Esophagus muscularis mucosa (tissue), 4 donors: Measurements from ENCODE around the gene HLX. TPM values are rescaled to one million over a fixed set of nuclear protein-coding genes. Genes with fewer than 3 reads are reported as not detected.
A peak's percentile ranks its signal among the peaks of the same experiment; 100 is the strongest.

Source experiments
- DNase-seq: peaks from one replicate; pipeline ENCODE4 v3.0.0-alpha.2; 2017; ENCODE audit errors: extremely low spot score
- H3K27ac ChIP-seq, 4 donors: fragments of 200-600 bp; sonication (generic); replicated peaks in 1 of 4; 1 replicate in 3 of 4; 2 replicates in 1 of 4; pipeline ENCODE4 v1.5.1; 2016 to 2019; ENCODE audit warnings: mild to moderate bottlenecking in 1 of 4
- H3K27me3 ChIP-seq, 4 donors: fragments of 200-600 bp; sonication (generic); one replicate each; pipeline versions ENCODE4 v1.5.1 to v1.6.0; 2016 to 2019
- H3K36me3 ChIP-seq, 4 donors: fragments of 200-600 bp; sonication (generic); one replicate each; pipeline ENCODE4 v1.5.1; 2016 to 2019
- H3K4me1 ChIP-seq, 4 donors: fragments of 200-600 bp; sonication (generic); one replicate each; pipeline ENCODE4 v1.5.1; 2016 to 2019
- H3K4me3 ChIP-seq, 4 donors: fragments of 200-600 bp; sonication (generic); 1 replicate in 2 of 4; 2 replicates in 2 of 4; pipeline ENCODE4 v1.5.1; 2016 to 2019; ENCODE audit warnings: mild to moderate bottlenecking in 4 of 4, moderate library complexity in 1 of 4
- H3K9me3 ChIP-seq, 4 donors: fragments of 200-600 bp; sonication (generic); 1 replicate in 3 of 4; 2 replicates in 1 of 4; pipeline ENCODE4 v1.5.1; 2016 to 2019
- EP300 ChIP-seq: sonication (generic); formaldehyde crosslinking; IDR thresholded peaks from one replicate; pipeline ENCODE4 v1.6.1; 2017; ENCODE audit warnings: antibody characterized with exemption
- POLR2A ChIP-seq: fragments of 450-650 bp; IDR thresholded peaks from one replicate; pipeline ENCODE4 v1.6.1; 2017; ENCODE audit warnings: antibody characterized with exemption, moderate library complexity, mild to moderate bottlenecking, low read depth
- POLR2AphosphoS5 ChIP-seq, 2 donors: sonication (generic); formaldehyde crosslinking; IDR thresholded peaks; one replicate each; pipeline ENCODE4 v1.6.1; 2017; ENCODE audit warnings: antibody characterized with exemption in 2 of 2
- WGBS: methylation state at CpG from one replicate; pipeline ENCODE4 v1.1.5; 2018; 5-methylcytosine and 5-hydroxymethylcytosine counted together
- intact Hi-C: fragments of 100-400 bp; cut with DNase I; formaldehyde crosslinking; loops from one replicate; pipeline ENCODE4 v1.15.1; 2023
- total RNA-seq, 4 donors: library from RNA; depleted of rRNA; stranded (reverse); fragments of >200 nt; gene quantifications; one replicate each; pipeline versions ENCODE4 v1.1.0 to v1.2.1, GENCODE V29; 2016
- TF ChIP-seq, protein P1 (sequence below), 3 experiments: fragments of 200-600 bp in 2 of 3; fragments of 450-650 bp in 1 of 3; sonication (generic) in 2 of 3; IDR thresholded peaks; one replicate each; pipeline ENCODE4 v1.5.1; 2017 to 2019; ENCODE audit warnings: antibody characterized with exemption in 3 of 3, mild to moderate bottlenecking in 2 of 3, moderate library complexity in 1 of 3

The HLX gene, protein sequence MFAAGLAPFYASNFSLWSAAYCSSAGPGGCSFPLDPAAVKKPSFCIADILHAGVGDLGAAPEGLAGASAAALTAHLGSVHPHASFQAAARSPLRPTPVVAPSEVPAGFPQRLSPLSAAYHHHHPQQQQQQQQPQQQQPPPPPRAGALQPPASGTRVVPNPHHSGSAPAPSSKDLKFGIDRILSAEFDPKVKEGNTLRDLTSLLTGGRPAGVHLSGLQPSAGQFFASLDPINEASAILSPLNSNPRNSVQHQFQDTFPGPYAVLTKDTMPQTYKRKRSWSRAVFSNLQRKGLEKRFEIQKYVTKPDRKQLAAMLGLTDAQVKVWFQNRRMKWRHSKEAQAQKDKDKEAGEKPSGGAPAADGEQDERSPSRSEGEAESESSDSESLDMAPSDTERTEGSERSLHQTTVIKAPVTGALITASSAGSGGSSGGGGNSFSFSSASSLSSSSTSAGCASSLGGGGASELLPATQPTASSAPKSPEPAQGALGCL
- 10 to 100 TPM in 3 of 4 donors, 1 to 10 TPM in 1; 8.7 to 27.3 (median 16.1) TPM for total RNA-seq

DNA sequence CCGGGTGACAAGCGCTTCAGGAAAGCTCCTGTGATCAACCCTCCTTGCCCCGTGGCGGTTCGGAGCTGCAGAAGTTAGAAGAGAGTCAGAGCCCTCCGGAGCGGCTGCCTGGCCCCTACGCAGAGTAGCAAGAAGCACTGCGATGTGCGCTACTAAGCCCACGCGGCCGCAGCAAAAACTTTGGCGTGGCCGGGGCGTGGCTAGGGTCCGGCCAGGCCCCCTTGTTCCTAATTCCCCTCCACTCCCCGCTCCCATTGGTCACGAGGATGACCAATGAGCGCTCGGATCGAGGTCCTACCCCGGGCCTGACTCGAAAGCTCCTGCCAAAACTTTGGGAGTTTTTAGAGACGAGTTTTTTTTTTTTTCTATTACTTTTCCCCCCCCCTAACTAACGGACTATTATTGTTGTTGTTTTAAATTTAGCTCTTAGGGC lies at the start of gene HLX:
Gene HLX, plus strand, starts transcription at position 368 of the 433 bp plus-strand sequence. CDS start 415 bp downstream, outside the sequence.
- Histone ChIP-seq H3K9me3 (no peaks in the 10 kb centered on the region), H3K27ac (peak within 1 kb of the TSS; percentile 90 to 99 (median 96)), H3K27me3 (no peaks in the 10 kb centered on the region), H3K36me3 (peaks cover 3 to 25% (median 21%) of the 10 kb centered on the region in 4 donors), H3K4me3 (peak within 1 kb of the TSS; percentile 73 to 99 (median 91)), H3K4me1 (peaks cover 51 to 64% (median 56%) of the 10 kb centered on the region in 4 donors)
- 2% methylated on average over 13 of the region's 26 CpGs for WGBS
- intact Hi-C loops = loop anchor here (2.0 kb wide), 1 partner anchor 68 kb away; no protein-coding TSS in a partner anchor
- no peak for TF ChIP-seq EP300
- TF ChIP-seq POLR2AphosphoS5 (IDR thresholded peaks at IDR 0.05) = peak; percentile 86 to 92
- TF ChIP-seq POLR2A = peak; percentile 58
- TF ChIP-seq, protein P1, sequence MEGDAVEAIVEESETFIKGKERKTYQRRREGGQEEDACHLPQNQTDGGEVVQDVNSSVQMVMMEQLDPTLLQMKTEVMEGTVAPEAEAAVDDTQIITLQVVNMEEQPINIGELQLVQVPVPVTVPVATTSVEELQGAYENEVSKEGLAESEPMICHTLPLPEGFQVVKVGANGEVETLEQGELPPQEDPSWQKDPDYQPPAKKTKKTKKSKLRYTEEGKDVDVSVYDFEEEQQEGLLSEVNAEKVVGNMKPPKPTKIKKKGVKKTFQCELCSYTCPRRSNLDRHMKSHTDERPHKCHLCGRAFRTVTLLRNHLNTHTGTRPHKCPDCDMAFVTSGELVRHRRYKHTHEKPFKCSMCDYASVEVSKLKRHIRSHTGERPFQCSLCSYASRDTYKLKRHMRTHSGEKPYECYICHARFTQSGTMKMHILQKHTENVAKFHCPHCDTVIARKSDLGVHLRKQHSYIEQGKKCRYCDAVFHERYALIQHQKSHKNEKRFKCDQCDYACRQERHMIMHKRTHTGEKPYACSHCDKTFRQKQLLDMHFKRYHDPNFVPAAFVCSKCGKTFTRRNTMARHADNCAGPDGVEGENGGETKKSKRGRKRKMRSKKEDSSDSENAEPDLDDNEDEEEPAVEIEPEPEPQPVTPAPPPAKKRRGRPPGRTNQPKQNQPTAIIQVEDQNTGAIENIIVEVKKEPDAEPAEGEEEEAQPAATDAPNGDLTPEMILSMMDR (IDR thresholded peaks at IDR 0.05) = peak in 1 of 3 experiments; percentile 1
- peak; percentile 98 for DNase-seq

DNA sequence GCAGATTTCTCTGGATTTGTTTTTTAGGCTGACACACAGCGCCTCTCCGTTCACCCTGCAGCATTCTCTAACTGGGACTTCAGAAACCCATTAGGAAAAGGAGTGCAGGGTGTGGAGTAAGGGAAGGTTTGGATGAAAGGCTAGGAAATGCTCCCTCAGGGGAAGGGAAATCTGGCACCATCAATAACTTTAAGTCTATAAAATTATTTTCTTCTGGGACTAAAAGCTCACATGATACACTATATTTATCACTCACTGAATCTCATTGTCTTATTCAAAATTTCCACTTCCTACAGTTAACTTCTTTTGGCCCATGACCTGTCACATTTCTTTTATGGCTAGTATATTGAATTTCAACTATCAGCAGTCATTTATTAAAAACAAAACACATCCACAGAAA lies 45.8 kb upstream of the HLX start:
- H3K4me1 ChIP-seq = peaks cover 11 to 35% (median 28%) of the 10 kb centered on the region in 4 donors
- no peaks in the 10 kb centered on the region for H3K36me3 ChIP-seq
- no peak overlapping the region for H3K27ac ChIP-seq
- H3K4me3 ChIP-seq = no peak overlapping the region
- 81% methylated on average over 2 of the region's 2 CpGs for WGBS
- no peak for DNase-seq
- no peak for TF ChIP-seq POLR2AphosphoS5 (IDR thresholded peaks at IDR 0.05)
- TF ChIP-seq EP300 = no peak
- TF ChIP-seq POLR2A = no peak
- TF ChIP-seq, protein P1 (IDR thresholded peaks at IDR 0.05) = no peak
- H3K27me3 ChIP-seq = no peaks in the 10 kb centered on the region
- no peaks in the 10 kb centered on the region for H3K9me3 ChIP-seq
- intact Hi-C loops = no loop called here

DNA sequence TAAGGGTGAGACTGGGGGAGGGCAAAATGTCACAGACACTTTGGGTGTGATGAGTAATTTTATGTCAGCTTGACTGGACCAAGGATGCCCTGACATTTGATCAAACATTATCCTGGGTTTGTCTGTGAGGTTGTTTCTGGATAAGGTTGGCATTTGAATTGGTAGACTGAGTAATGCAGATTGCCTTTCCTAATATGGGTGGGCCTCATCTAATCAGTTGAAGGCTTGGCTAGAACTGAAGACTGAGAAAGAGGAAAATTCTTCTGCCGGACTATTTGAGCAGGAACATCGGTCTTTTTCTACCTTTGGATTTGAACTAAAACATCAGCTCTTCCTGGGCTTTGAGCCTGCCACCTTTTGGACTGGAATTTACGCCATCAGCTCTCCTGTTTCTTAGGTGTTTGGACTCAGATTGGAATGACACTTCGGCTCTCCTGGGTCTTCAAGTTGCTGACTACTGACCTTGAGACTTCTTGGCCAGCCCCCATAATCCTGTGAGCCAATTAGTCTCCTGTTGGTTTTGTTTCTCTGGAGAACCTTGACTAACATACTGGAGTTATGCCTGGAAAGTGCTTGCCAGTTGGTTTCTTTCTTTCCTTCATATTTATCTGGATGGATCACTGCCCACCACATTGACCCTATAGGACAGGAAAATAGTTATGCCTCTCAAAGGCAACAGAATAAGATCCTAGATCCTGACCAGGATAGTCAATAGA lies 44.9 kb upstream of the HLX start:
- WGBS = 93% methylated on average over 4 of the region's 4 CpGs
- H3K4me1 ChIP-seq = peaks cover 3 to 26% (median 19%) of the 10 kb centered on the region in 4 donors
- no peak overlapping the region for H3K27ac ChIP-seq
- no peaks in the 10 kb centered on the region for H3K9me3 ChIP-seq
- no peak for DNase-seq
- TF ChIP-seq POLR2AphosphoS5 (IDR thresholded peaks at IDR 0.05) (no peak), POLR2A (no peak), EP300 (no peak)
- TF ChIP-seq, protein P1 (IDR thresholded peaks at IDR 0.05) = no peak
- no peaks in the 10 kb centered on the region for H3K36me3 ChIP-seq
- intact Hi-C loops = no loop called here
- H3K27me3 ChIP-seq = no peaks in the 10 kb centered on the region
- H3K4me3 ChIP-seq = no peak overlapping the region

DNA sequence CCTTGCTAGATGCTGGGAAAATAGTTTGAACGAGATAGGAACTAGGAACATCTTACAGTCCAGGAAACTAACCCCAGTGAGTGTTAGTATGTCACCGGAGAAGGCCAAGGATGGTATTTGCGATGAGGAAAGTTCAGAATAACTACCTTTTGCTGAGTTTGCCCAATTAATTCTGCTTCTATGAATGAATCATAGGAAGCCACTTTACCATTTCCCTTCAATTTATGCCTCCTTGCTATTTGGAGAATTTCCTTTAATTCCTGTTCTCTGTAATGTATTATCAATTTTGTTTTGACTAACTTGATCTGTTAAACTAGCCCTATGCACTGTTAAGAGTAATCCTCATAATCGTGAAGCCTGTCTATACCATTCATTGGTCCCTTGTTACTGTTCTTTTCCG lies 40.7 kb upstream of the HLX start:
- no peak for DNase-seq
- no peaks in the 10 kb centered on the region for H3K9me3 ChIP-seq
- no peak overlapping the region for H3K27ac ChIP-seq
- no peaks in the 10 kb centered on the region for H3K27me3 ChIP-seq
- 95% methylated on average over 5 of the region's 5 CpGs for WGBS
- TF ChIP-seq POLR2A (no peak), POLR2AphosphoS5 (IDR thresholded peaks at IDR 0.05) (no peak), EP300 (no peak)
- TF ChIP-seq, protein P1 (IDR thresholded peaks at IDR 0.05) = no peak
- intact Hi-C loops = no loop called here
- H3K4me1 ChIP-seq = peaks cover 7 to 15% (median 11%) of the 10 kb centered on the region in 4 donors
- H3K36me3 ChIP-seq = no peaks in the 10 kb centered on the region
- H3K4me3 ChIP-seq = no peak overlapping the region
